Osteoblast (primary cell): ENCODE measurements around the gene CRTC3. TPM values are rescaled to one million over a fixed set of nuclear protein-coding genes. Genes with fewer than 3 reads are reported as not detected.
A peak's percentile ranks its signal among the peaks of the same experiment; 100 is the strongest.

Experiments
- DNase-seq: peaks from one replicate; pipeline ENCODE4 v3.0.0; 2011; ENCODE audit warnings: low spot score, mixed read lengths; ENCODE audit not compliant: insufficient read length; ENCODE audit errors: missing footprints
- H2AFZ ChIP-seq: 2 replicates; pipeline ENCODE4 v1.6.0; 2011; ENCODE audit warnings: mild to moderate bottlenecking, low read length
- H3K27ac ChIP-seq: 2 replicates; pipeline ENCODE4 v1.5.1; 2011; ENCODE audit warnings: mild to moderate bottlenecking, low read depth, low read length, moderate library complexity
- H3K27me3 ChIP-seq: 2 replicates; pipeline ENCODE4 v1.6.0; 2012; ENCODE audit warnings: mild to moderate bottlenecking, control low read depth, inconsistent platforms, low read length, moderate library complexity; ENCODE audit not compliant: insufficient read depth
- H3K36me3 ChIP-seq: 2 replicates; pipeline ENCODE4 v1.5.1; 2011; ENCODE audit warnings: mild to moderate bottlenecking, low read length, control low read depth, moderate library complexity; ENCODE audit not compliant: insufficient read depth
- H3K4me1 ChIP-seq: 2 replicates; pipeline ENCODE4 v1.5.1; 2011; ENCODE audit warnings: mild to moderate bottlenecking, low read length, control low read depth, moderate library complexity; ENCODE audit not compliant: insufficient read depth
- H3K4me2 ChIP-seq: 2 replicates; pipeline ENCODE4 v1.6.0; 2011; ENCODE audit warnings: mild to moderate bottlenecking, low read length; ENCODE audit not compliant: insufficient read depth
- H3K4me3 ChIP-seq: fragments of 200-600 bp; sonication (generic); 3 replicates; pipeline ENCODE4 v1.5.1; 2012; ENCODE audit warnings: mild to moderate bottlenecking, low read length, inconsistent platforms; ENCODE audit not compliant: insufficient read depth
- H3K79me2 ChIP-seq: 2 replicates; pipeline ENCODE4 v1.6.0; 2012; ENCODE audit warnings: mild to moderate bottlenecking, low read length, control low read depth, inconsistent platforms; ENCODE audit not compliant: insufficient read depth
- H3K9me3 ChIP-seq: 2 replicates; pipeline ENCODE4 v1.5.1; 2011; ENCODE audit warnings: low read depth, low read length, control low read depth
- H4K20me1 ChIP-seq: 2 replicates; pipeline ENCODE4 v1.6.0; 2012; ENCODE audit warnings: mild to moderate bottlenecking, low read length, control low read depth; ENCODE audit not compliant: insufficient read depth
- CTCF ChIP-seq: IDR thresholded peaks from 2 replicates; pipeline ENCODE4 v1.5.1; 2011; ENCODE audit warnings: mild to moderate bottlenecking, low read depth, low read length, moderate library complexity; ENCODE audit errors: extremely low read depth
- total RNA-seq: library from RNA; depleted of rRNA; stranded (reverse); fragments of >200 nt; gene quantifications from 2 replicates; pipeline ENCODE4 v1.2.3, GENCODE V29; 2012

CRTC3 gene
- total RNA-seq, 1 donor, result 25.0 TPM

- Histone ChIP-seq H3K36me3 (peaks cover 37% of the 10 kb centered on the region), H3K4me2 (no peak overlapping the region), H3K4me1 (peaks cover 8% of the 10 kb centered on the region), H2AFZ (no peak overlapping the region), H3K9me3 (no peaks in the 10 kb centered on the region), H3K27ac (no peak overlapping the region), H3K27me3 (no peaks in the 10 kb centered on the region), H3K4me3 (no peak overlapping the region), H3K79me2 (no peaks in the 10 kb centered on the region), H4K20me1 (no peaks in the 10 kb centered on the region)
- TF ChIP-seq CTCF, result no peak
- no peak for DNase-seq
Observed at GRCh38 chr15:90607361-90607760, 77.6 kb downstream of the CRTC3 start.

- Histone ChIP-seq H3K36me3 (peaks cover 40% of the 10 kb centered on the region), H3K27ac (peak overlapping the region; percentile 86), H2AFZ (no peak overlapping the region), H3K4me1 (peaks cover 8% of the 10 kb centered on the region), H4K20me1 (no peaks in the 10 kb centered on the region), H3K4me2 (no peak overlapping the region), H3K79me2 (no peaks in the 10 kb centered on the region), H3K27me3 (no peaks in the 10 kb centered on the region), H3K4me3 (no peak overlapping the region), H3K9me3 (no peaks in the 10 kb centered on the region)
- DNase-seq, result no peak
- no peak for TF ChIP-seq CTCF
Observed at GRCh38 chr15:90609242-90610180, 79.8 kb downstream of the CRTC3 start.

GRCh38 chr15:90610190-90610589 is 80.5 kb downstream of the CRTC3 start:
- H2AFZ ChIP-seq, result no peak overlapping the region
- H3K4me2 ChIP-seq, result no peak overlapping the region
- no peaks in the 10 kb centered on the region for H4K20me1 ChIP-seq
- DNase-seq, result peak; percentile 89
- H3K9me3 ChIP-seq, result no peaks in the 10 kb centered on the region
- H3K4me3 ChIP-seq, result no peak overlapping the region
- TF ChIP-seq CTCF, result no peak
- H3K27ac ChIP-seq, result peak overlapping the region; percentile 86
- H3K27me3 ChIP-seq, result no peaks in the 10 kb centered on the region
- peaks cover 8% of the 10 kb centered on the region for H3K4me1 ChIP-seq
- peaks cover 38% of the 10 kb centered on the region for H3K36me3 ChIP-seq
- no peaks in the 10 kb centered on the region for H3K79me2 ChIP-seq

GRCh38 chr15:90611157-90611556 is 81.4 kb downstream of the CRTC3 start:
- H3K27me3 ChIP-seq, result no peaks in the 10 kb centered on the region
- H4K20me1 ChIP-seq, result no peaks in the 10 kb centered on the region
- no peak for TF ChIP-seq CTCF
- no peak for DNase-seq
- H3K36me3 ChIP-seq, result peaks cover 39% of the 10 kb centered on the region
- peaks cover 8% of the 10 kb centered on the region for H3K4me1 ChIP-seq
- H3K4me2 ChIP-seq, result no peak overlapping the region
- H3K9me3 ChIP-seq, result no peaks in the 10 kb centered on the region
- no peak overlapping the region for H2AFZ ChIP-seq
- peak overlapping the region; percentile 86 for H3K27ac ChIP-seq
- no peaks in the 10 kb centered on the region for H3K79me2 ChIP-seq
- H3K4me3 ChIP-seq, result no peak overlapping the region
